Karpas-422 (cell line): ENCODE data around the gene OGDH. TPM values are rescaled to one million over a fixed set of nuclear protein-coding genes. Genes with fewer than 3 reads are reported as not detected.

ENCODE experiments used
- DNase-seq: peaks from one replicate; pipeline ENCODE4 v3.0.0-alpha.2; 2015
- H2AFZ ChIP-seq: fragments of 200-600 bp; sonication (generic); 2 replicates; pipeline ENCODE4 v1.6.1; 2014; ENCODE audit warnings: antibody characterized with exemption, low read length, mixed read lengths
- H3K27ac ChIP-seq: fragments of 200-600 bp; sonication (generic); 2 replicates; pipeline ENCODE4 v1.5.1; 2014; ENCODE audit warnings: mild to moderate bottlenecking, low read length, moderate library complexity
- H3K27me3 ChIP-seq: fragments of 200-600 bp; sonication (generic); 2 replicates; pipeline ENCODE4 v1.6.1; 2014; ENCODE audit warnings: low read length, mixed read lengths
- H3K36me3 ChIP-seq: fragments of 200-600 bp; sonication (generic); 2 replicates; pipeline ENCODE4 v1.6.1; 2014; ENCODE audit warnings: low read length, mixed read lengths; ENCODE audit not compliant: insufficient read depth
- H3K4me1 ChIP-seq: fragments of 200-600 bp; sonication (generic); 2 replicates; pipeline ENCODE4 v1.6.1; 2014; ENCODE audit warnings: mild to moderate bottlenecking, low read length, mixed read lengths
- H3K4me2 ChIP-seq: fragments of 200-600 bp; sonication (generic); 2 replicates; pipeline ENCODE4 v1.6.1; 2014; ENCODE audit warnings: low read length, low read depth, mild to moderate bottlenecking; ENCODE audit not compliant: poor library complexity, severe bottlenecking
- H3K4me3 ChIP-seq: fragments of 200-600 bp; sonication (generic); 2 replicates; pipeline ENCODE4 v1.5.1; 2014; ENCODE audit warnings: mild to moderate bottlenecking, antibody characterized with exemption, low read length, mixed read lengths
- H3K79me2 ChIP-seq: fragments of 200-600 bp; sonication (generic); 2 replicates; pipeline ENCODE4 v1.6.1; 2014; ENCODE audit warnings: mild to moderate bottlenecking, low read length, mixed read lengths
- H3K9ac ChIP-seq: fragments of 200-600 bp; sonication (generic); 2 replicates; pipeline ENCODE4 v1.6.0; 2014; ENCODE audit warnings: low read length
- H3K9me2 ChIP-seq: fragments of 200-600 bp; sonication (generic), shearing (Covaris generic); replicated peaks from 2 replicates; pipeline ENCODE4 v1.6.0; 2014; ENCODE audit warnings: mild to moderate bottlenecking, low read length, moderate library complexity; ENCODE audit not compliant: insufficient read depth
- H3K9me3 ChIP-seq: fragments of 300-700, 200-600 bp; sonication (generic); 2 replicates; pipeline ENCODE4 v1.6.1; 2014; ENCODE audit warnings: low read length, mixed read lengths
- H4K20me1 ChIP-seq: fragments of 200-600 bp; sonication (generic); 2 replicates; pipeline ENCODE4 v1.6.1; 2014; ENCODE audit warnings: mild to moderate bottlenecking, antibody characterized with exemption, low read length, low read depth; ENCODE audit not compliant: insufficient read depth
- total RNA-seq: library from RNA; depleted of rRNA; stranded (reverse); fragments of >200 nt; shearing (Covaris generic); gene quantifications from 2 replicates; pipeline ENCODE4 v1.2.3, GENCODE V29; 2014; ENCODE audit warnings: low replicate concordance

The OGDH gene
- total RNA-seq, 1 experiment from 2014 or later, result 24.9 TPM

DNA sequence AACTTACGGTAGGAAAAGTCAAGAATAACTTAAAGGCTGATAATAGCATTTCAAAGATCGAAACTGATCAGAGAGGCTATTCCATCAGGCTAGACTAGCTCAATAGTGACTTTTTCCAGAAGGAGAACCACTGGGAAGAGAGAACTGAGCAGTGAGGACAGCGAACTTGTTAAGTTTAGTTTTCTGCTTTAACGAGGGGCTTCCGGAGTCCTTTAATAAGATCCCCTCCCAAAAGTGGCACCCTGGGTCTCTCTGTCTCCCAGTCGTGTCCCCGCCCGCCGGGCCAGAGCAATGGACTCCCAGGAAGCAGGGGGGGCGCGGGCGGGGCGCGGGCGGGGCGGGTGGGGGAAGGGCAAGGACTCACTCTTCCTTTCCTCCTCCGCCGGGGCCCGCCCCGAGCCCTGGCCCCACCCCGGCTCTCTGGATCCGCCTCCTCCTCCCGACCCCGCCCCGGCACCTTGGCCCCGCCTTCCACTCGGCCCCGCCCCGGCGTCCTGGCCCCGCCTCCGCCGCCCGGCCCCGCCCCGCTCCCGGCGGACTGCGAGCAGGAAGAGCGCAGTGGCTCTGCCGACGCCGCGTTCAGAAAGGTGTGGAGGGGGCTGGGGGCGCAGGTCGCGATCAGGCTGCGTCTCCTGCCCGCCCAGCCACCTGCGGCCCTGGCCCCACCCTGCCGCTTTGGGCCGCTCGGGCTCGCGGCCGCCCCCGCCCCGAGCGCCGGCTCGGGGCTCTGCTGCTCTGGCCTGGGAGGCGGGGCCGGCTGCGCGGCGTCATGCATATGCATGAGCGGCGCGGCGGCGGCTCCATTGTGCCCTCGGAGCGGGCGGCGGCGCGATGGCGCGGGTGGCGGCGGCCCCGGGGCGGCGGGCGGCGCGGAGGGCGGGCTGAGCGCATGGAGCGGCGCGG is 141.9 kb downstream of the OGDH start, which contains the start of gene ZMIZ2:
ZMIZ2 (plus strand) TSS at position 803 of the 903 bp plus-strand sequence. CDS start 7,403 bp downstream, outside the sequence.
- Histone ChIP-seq H3K4me2 (peak within 1 kb of the TSS; percentile 89), H3K9ac (peak within 1 kb of the TSS; percentile 75), H3K79me2 (peaks cover 42% of the 10 kb centered on the region), H4K20me1 (peaks cover 14% of the 10 kb centered on the region), H3K4me3 (peak within 1 kb of the TSS; percentile 86), H3K27ac (0 out of 2 replicates have a peak within 1 kb of the TSS, but pooled peaks have one; percentile 58), H3K9me2 (no peaks in the 10 kb centered on the region), H2AFZ (peak within 1 kb of the TSS; percentile 60), H3K9me3 (no peaks in the 10 kb centered on the region), H3K27me3 (no peaks in the 10 kb centered on the region), H3K36me3 (no peaks in the 10 kb centered on the region), H3K4me1 (peaks cover 46% of the 10 kb centered on the region)
- peak; percentile 95 for DNase-seq

DNA sequence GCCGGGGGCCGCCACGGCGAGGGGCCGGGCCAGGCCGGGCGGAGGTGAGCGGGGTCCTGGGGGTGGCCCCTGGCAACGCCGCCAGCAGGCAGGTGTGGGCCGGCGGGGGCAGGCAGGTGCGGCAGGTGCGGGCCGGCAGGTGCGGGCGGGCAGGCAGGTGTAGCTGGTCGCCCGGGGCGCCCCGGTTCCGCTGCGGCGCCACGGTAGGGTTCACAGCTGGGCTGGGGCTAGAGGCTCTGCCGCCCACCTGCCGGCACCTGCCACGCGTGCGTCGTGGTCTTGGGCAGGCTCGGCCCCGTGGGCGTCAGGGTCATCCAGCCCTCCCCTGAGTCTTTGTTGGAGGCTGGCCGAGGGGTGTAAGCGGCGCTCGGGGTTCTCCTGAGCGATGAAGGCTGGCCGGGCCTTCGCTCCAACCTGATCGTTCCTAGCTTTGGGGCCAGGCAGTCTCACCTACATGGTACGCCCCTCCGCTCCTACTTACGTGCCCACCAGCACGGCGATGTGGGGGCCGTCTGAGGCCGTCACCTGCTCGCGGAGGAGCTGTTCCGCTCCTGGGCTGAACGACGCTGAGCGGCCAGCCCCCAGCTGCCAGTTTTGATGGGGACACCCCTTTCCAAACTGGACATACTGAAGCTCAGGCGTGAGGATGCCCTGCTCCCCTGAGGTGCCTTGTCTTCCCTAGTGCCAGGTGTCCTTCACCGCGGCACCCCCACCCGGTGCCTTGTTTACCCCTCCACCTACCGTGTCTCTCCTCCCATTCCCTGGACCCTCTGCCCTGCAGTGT is 142.7 kb downstream of the OGDH start:
- no peak overlapping the region for H3K27ac ChIP-seq
- peaks cover 51% of the 10 kb centered on the region for H3K79me2 ChIP-seq
- H3K4me1 ChIP-seq, result peaks cover 51% of the 10 kb centered on the region
- peak; percentile 56 for DNase-seq
- H2AFZ ChIP-seq, result no peak overlapping the region
- peak overlapping the region; percentile 86 for H3K4me3 ChIP-seq
- no peaks in the 10 kb centered on the region for H3K27me3 ChIP-seq
- no peaks in the 10 kb centered on the region for H3K36me3 ChIP-seq
- H3K4me2 ChIP-seq, result peak overlapping the region; percentile 89
- peaks cover 14% of the 10 kb centered on the region for H4K20me1 ChIP-seq
- H3K9me3 ChIP-seq, result no peaks in the 10 kb centered on the region
- H3K9me2 ChIP-seq, result no peaks in the 10 kb centered on the region
- peak overlapping the region; percentile 72 for H3K9ac ChIP-seq

DNA sequence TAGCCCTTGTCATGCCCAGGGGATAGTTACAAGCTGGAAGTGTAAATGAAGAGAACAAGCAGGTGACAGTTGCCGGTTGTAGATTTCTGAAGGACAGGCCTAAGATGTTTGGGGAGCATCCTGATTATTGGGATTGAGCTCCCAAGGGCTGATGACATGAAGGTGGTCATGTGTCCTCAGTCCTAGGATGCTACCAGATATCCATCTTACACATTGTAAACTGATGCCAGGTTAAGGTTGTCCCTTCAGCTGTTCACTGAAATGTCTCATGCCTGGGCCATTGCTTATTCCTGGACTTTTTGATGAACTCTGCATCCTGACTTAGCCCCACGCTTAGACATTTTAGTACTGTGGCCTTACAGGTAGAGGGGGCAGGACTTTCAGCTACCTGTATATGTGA is 143.6 kb downstream of the OGDH start:
- Histone ChIP-seq H4K20me1 (peaks cover 14% of the 10 kb centered on the region), H3K9ac (peak overlapping the region; percentile 72), H2AFZ (no peak overlapping the region), H3K4me1 (peaks cover 51% of the 10 kb centered on the region), H3K4me2 (peak overlapping the region; percentile 89), H3K4me3 (peak overlapping the region; percentile 86), H3K27ac (no peak overlapping the region), H3K79me2 (peaks cover 59% of the 10 kb centered on the region), H3K36me3 (no peaks in the 10 kb centered on the region), H3K27me3 (no peaks in the 10 kb centered on the region), H3K9me3 (no peaks in the 10 kb centered on the region), H3K9me2 (no peaks in the 10 kb centered on the region)
- no peak for DNase-seq

DNA sequence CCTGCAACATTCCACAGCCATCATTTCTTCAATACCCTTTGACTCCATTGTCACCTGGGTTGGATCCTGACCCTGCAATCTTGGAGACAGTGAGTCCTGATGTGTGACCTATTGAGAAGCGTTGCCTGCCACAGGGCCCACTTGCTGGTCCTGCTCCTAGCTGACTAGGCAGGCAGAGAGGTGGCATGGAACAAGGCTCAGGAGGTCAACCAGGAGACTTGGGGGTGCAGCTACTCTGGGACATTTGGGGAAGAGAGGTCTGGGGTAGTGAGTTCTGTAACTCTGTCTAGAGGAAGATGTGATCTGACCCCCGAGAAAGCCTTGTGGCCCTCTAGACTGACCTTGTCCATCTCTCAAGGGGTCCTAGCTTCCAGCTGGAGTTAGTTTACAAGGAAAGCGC is 144.0 kb downstream of the OGDH start:
- no peaks in the 10 kb centered on the region for H3K36me3 ChIP-seq
- peak overlapping the region; percentile 89 for H3K4me2 ChIP-seq
- H3K9ac ChIP-seq, result peak overlapping the region; percentile 72
- no peaks in the 10 kb centered on the region for H3K27me3 ChIP-seq
- peak overlapping the region; percentile 86; the same call in 1 of the 2 replicates for H3K4me3 ChIP-seq
- no peaks in the 10 kb centered on the region for H3K9me2 ChIP-seq
- H3K9me3 ChIP-seq, result no peaks in the 10 kb centered on the region
- H3K79me2 ChIP-seq, result peaks cover 64% of the 10 kb centered on the region
- H3K27ac ChIP-seq, result no peak overlapping the region
- H3K4me1 ChIP-seq, result peaks cover 51% of the 10 kb centered on the region
- DNase-seq, result no peak
- H2AFZ ChIP-seq, result no peak overlapping the region
- H4K20me1 ChIP-seq, result peaks cover 14% of the 10 kb centered on the region

DNA sequence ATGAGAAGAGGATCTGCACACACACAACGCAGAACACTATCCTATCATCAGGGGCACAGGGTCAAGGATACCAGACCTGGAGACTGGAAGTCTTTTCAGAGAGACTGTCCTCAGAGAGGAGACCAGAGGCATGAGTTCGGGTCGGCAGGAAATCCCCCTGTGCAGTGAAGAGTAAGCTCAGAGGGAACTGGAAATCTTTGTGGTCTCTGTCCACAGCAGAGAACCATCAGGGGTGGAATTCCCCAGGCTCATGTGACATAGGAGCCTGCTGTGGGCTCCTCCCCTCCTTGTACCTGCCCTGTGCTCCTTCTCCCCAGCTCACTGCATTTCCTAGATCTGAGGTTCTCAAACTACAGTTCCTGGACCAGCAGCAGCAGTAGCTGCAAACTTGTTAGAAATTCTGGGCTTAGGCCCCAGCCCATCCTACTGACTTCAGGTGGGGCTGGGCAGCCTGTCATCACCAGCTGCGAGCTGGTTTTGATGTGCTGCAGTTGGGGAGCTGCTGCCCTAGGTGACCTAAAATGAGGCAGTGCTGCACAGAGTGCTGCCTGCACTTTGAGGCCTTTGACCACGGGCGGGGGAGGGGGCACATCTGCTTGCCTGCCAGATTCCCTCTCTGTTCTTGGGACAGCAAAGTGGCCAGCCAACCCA is 144.6 kb downstream of the OGDH start:
- H3K9ac ChIP-seq, result peak overlapping the region; percentile 72; the same call in 1 of the 2 replicates
- DNase-seq, result no peak
- H3K36me3 ChIP-seq, result no peaks in the 10 kb centered on the region
- no peaks in the 10 kb centered on the region for H3K9me2 ChIP-seq
- H3K9me3 ChIP-seq, result no peaks in the 10 kb centered on the region
- no peak overlapping the region for H2AFZ ChIP-seq
- H3K4me1 ChIP-seq, result peaks cover 51% of the 10 kb centered on the region
- H3K27ac ChIP-seq, result no peak overlapping the region
- H3K4me2 ChIP-seq, result peak overlapping the region; percentile 89
- peaks cover 14% of the 10 kb centered on the region for H4K20me1 ChIP-seq
- H3K4me3 ChIP-seq, result no peak overlapping the region; the same call in 1 of the 2 replicates
- H3K79me2 ChIP-seq, result peaks cover 67% of the 10 kb centered on the region
- H3K27me3 ChIP-seq, result no peaks in the 10 kb centered on the region

DNA sequence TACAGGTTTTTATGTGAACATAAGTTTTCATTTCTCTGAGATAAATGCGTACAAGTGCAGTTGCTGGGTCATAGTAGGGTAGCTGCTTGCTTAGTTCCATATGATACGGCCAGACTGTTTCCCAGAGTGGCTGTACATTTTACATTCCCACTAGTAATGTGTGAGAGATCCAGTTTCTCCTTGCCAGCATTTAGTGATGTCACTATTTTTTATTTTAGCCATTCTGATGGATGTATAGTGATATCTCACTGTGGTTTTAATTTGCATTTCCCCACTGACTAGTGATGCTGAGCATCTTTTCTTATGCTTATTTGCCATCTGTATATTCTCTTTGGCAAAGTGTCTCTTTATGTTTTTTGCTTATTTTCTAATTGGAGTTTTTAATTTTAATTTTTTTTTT is 146.4 kb downstream of the OGDH start:
- peaks cover 14% of the 10 kb centered on the region for H4K20me1 ChIP-seq
- H2AFZ ChIP-seq, result no peak overlapping the region
- H3K79me2 ChIP-seq, result peaks cover 67% of the 10 kb centered on the region
- H3K4me2 ChIP-seq, result peak overlapping the region; percentile 65
- peaks cover 48% of the 10 kb centered on the region for H3K4me1 ChIP-seq
- H3K9me3 ChIP-seq, result no peaks in the 10 kb centered on the region
- peak overlapping the region; percentile 35; the same call in 1 of the 2 replicates for H3K4me3 ChIP-seq
- DNase-seq, result peak; percentile 63
- H3K36me3 ChIP-seq, result no peaks in the 10 kb centered on the region
- no peaks in the 10 kb centered on the region for H3K9me2 ChIP-seq
- H3K27ac ChIP-seq, result peak overlapping the region; percentile 41
- H3K27me3 ChIP-seq, result no peaks in the 10 kb centered on the region
- H3K9ac ChIP-seq, result no peak overlapping the region

DNA sequence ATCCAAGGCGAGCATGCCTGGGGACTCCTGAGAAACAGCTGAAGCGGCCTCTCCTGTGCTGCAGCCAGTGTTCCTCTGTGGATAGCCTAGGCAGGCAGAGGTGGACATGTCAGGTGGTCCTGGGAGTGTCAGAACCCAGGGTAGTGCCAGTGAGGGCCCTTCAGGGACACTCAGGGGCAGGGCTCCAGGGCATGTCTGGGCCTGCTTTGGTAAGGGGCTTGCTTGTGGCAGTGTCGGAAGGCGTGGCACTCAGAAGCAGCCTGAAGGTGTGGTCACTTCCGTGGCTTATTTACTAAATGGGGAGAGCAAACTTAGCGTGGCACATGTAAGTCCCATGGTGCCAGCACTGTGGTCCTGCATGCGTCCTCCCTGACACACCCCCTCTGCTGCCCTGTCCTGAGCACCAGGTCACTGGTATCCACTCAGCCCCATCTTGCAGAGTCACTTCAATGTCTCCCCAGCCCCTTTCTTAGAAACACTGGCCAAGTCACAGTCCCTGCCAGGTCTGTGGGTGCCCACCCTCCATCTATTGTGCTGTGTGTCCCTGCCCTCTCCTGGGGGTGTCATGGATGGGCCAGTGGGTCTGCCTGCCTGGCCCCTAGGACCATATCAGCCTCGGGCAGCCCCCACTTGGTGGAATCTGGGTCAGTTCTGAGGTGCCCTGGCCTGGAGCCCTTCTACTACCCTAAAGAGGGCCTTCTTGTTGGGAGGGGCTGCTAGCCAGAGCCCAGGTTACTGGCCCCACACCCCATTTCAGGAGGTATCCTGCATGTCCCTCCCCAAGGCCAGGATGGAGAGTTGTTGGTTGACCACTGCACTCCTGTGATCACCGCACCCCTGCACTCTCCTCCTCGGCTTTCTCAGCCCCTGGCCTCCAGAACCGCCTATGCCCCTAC is 148.6 kb downstream of the OGDH start:
- H3K4me2 ChIP-seq, result no peak overlapping the region
- peaks cover 37% of the 10 kb centered on the region for H3K4me1 ChIP-seq
- DNase-seq, result no peak
- no peaks in the 10 kb centered on the region for H3K9me3 ChIP-seq
- H4K20me1 ChIP-seq, result peaks cover 7% of the 10 kb centered on the region
- no peak overlapping the region for H2AFZ ChIP-seq
- H3K27ac ChIP-seq, result no peak overlapping the region
- H3K9me2 ChIP-seq, result no peaks in the 10 kb centered on the region
- H3K27me3 ChIP-seq, result no peaks in the 10 kb centered on the region
- H3K79me2 ChIP-seq, result peaks cover 55% of the 10 kb centered on the region
- H3K4me3 ChIP-seq, result no peak overlapping the region
- no peaks in the 10 kb centered on the region for H3K36me3 ChIP-seq
- H3K9ac ChIP-seq, result no peak overlapping the region
